Skin epidermis (tissue), 12 donors: ENCODE results near the gene TBC1D16.

Experiments
- H3K27ac ChIP-seq, 21 experiments: fragments of 200-600 bp; sonication (generic) in 11 of 21; one replicate each; pipeline ENCODE4 v1.5.0; 2020; ENCODE audit warnings: mild to moderate bottlenecking in 3 of 21, inconsistent platforms in 2 of 21, moderate library complexity in 2 of 21
- H3K4me3 ChIP-seq, 7 experiments: fragments of 200-600 bp; sonication (generic) in 2 of 7; one replicate each; pipeline ENCODE4 v1.5.0; 2020; ENCODE audit warnings: inconsistent platforms in 2 of 7, mild to moderate bottlenecking in 2 of 7, moderate library complexity in 1 of 7

The TBC1D16 gene

GRCh38 chr17:79991924-79992648 lies 43.6 kb downstream of the TBC1D16 start:
- H3K27ac ChIP-seq: peak overlapping the region in 15 of 21 experiments; percentile 11 to 77 (median 58)

GRCh38 chr17:79991140-79991923 lies 44.3 kb downstream of the TBC1D16 start:
- peak overlapping the region in 11 of 21 experiments; percentile 11 to 77 (median 58) for H3K27ac ChIP-seq

More at GRCh38 chr17:79991924-79992648, 43.6 kb downstream of the TBC1D16 start:
- peak overlapping the region; percentile 25 to 45 (median 29) for H3K4me3 ChIP-seq

GRCh38 chr17:79990704-79991103 lies 45.0 kb downstream of the TBC1D16 start:
- H3K4me3 ChIP-seq: no peak overlapping the region
- H3K27ac ChIP-seq: peak overlapping the region in 1 of 21 experiments; percentile 41

More at GRCh38 chr17:79991140-79991923, 44.3 kb downstream of the TBC1D16 start:
- peak overlapping the region; percentile 25 to 45 (median 29) for H3K4me3 ChIP-seq

GRCh38 chr17:79990051-79990592 lies 45.5 kb downstream of the TBC1D16 start:
- Histone ChIP-seq H3K4me3 (no peak overlapping the region), H3K27ac (no peak overlapping the region)

- H3K4me3 ChIP-seq: no peak overlapping the region
- peak overlapping the region in 6 of 21 experiments; percentile 43 to 72 (median 59) for H3K27ac ChIP-seq
These were observed 46.4 kb downstream of the TBC1D16 start for GRCh38 chr17:79989106-79989835.

- H3K27ac ChIP-seq: peak overlapping the region in 15 of 21 experiments; percentile 3 to 72 (median 43)
- no peak overlapping the region for H3K4me3 ChIP-seq
These were observed 47.3 kb downstream of the TBC1D16 start for GRCh38 chr17:79988185-79988971.

- Histone ChIP-seq H3K4me3 (no peak overlapping the region), H3K27ac (peak overlapping the region in 12 of 21 experiments; percentile 3 to 72 (median 42))
These were observed 47.8 kb downstream of the TBC1D16 start for GRCh38 chr17:79987935-79988184.

GRCh38 chr17:79987187-79987934 lies 48.3 kb downstream of the TBC1D16 start:
- Histone ChIP-seq H3K27ac (peak overlapping the region in 10 of 21 experiments; percentile 3 to 72 (median 48)), H3K4me3 (no peak overlapping the region)

GRCh38 chr17:79986411-79987186 lies 49.1 kb downstream of the TBC1D16 start:
- H3K27ac ChIP-seq: peak overlapping the region in 3 of 21 experiments; percentile 7 to 55 (median 39)
- H3K4me3 ChIP-seq: no peak overlapping the region

GRCh38 chr17:79985943-79986391 lies 49.7 kb downstream of the TBC1D16 start:
- Histone ChIP-seq H3K27ac (peak overlapping the region in 2 of 21 experiments; percentile 7 to 39), H3K4me3 (no peak overlapping the region)

GRCh38 chr17:79985361-79985942 lies 50.2 kb downstream of the TBC1D16 start:
- H3K27ac ChIP-seq: no peak overlapping the region
- H3K4me3 ChIP-seq: no peak overlapping the region

GRCh38 chr17:79984877-79985276 lies 50.8 kb downstream of the TBC1D16 start:
- Histone ChIP-seq H3K4me3 (no peak overlapping the region), H3K27ac (no peak overlapping the region)

GRCh38 chr17:79984045-79984840 lies 51.4 kb downstream of the TBC1D16 start:
- no peak overlapping the region for H3K27ac ChIP-seq
- H3K4me3 ChIP-seq: no peak overlapping the region

GRCh38 chr17:79983456-79983855 lies 52.2 kb downstream of the TBC1D16 start:
- no peak overlapping the region for H3K27ac ChIP-seq
- H3K4me3 ChIP-seq: no peak overlapping the region

GRCh38 chr17:79982986-79983385 lies 52.7 kb downstream of the TBC1D16 start:
- H3K27ac ChIP-seq: no peak overlapping the region
- H3K4me3 ChIP-seq: no peak overlapping the region

GRCh38 chr17:79981661-79982101 lies 54.0 kb downstream of the TBC1D16 start:
- no peak overlapping the region for H3K4me3 ChIP-seq
- H3K27ac ChIP-seq: no peak overlapping the region
